ENCODE measurements around the gene CHST7.

DNA sequence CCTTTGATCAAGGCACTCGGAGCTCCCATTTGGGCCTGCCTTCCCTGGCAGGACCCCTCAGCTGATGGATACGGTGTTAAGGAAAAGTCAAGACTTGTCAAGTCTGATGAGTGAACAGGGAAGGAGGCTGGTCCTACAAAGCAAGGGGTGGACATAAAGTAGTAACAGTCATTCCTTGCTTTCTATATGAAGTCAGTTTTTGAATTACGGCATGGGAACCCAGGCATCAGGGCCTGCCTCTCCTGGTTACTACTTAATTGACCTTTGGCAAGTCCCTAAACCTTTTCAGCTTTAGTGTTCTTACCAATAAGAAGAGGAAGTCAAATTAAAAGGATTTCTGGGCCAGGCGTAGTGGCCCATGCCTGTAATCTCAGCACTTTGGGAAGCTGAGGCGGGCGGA is 7.0 kb downstream of the CHST7 start:
- TF ChIP-seq CTCF (IDR thresholded peaks at IDR 0.05; ENCODE audit: low read depth, low read length) (no peak), MAX (IDR thresholded peaks at IDR 0.05; ENCODE audit: low read depth, low read length) (no peak), POLR2A (IDR thresholded peaks at IDR 0.05; ENCODE audit: extremely low read depth, insufficient read length) (no peak)
